ENCODE results near the gene ERI3. TPM values are rescaled to one million over a fixed set of nuclear protein-coding genes. Genes with fewer than 3 reads are reported as not detected.
A peak's percentile ranks its signal among the peaks of the same experiment; 100 is the strongest.

Gene ERI3, protein sequence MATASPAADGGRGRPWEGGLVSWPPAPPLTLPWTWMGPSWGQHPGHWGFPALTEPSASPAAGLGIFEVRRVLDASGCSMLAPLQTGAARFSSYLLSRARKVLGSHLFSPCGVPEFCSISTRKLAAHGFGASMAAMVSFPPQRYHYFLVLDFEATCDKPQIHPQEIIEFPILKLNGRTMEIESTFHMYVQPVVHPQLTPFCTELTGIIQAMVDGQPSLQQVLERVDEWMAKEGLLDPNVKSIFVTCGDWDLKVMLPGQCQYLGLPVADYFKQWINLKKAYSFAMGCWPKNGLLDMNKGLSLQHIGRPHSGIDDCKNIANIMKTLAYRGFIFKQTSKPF
- total RNA-seq, result 10 to 100 TPM; 33.2 to 36.0 TPM

- H3K4me3 Mint-ChIP-seq, result peak within 1 kb of the TSS; percentile 84
- DNase-seq (ENCODE audit: low spot score) (peak; percentile 97), ATAC-seq (peak; percentile 100)
- H3K9me3 Mint-ChIP-seq, result no peaks in the 10 kb centered on the region
- H3K4me1 Mint-ChIP-seq (ENCODE audit: low read depth in 2 of 2), result peaks cover 23 to 25% of the 10 kb centered on the region in 2 donors
- no peaks in the 10 kb centered on the region for H3K36me3 Mint-ChIP-seq
- no peaks in the 10 kb centered on the region for H3K27me3 Mint-ChIP-seq
- peak within 1 kb of the TSS; percentile 39 to 89 for H3K27ac Mint-ChIP-seq
These were observed at the start of gene ERI3 for GRCh38 chr1:44354840-44355581. TSS of gene ERI3 (minus strand) at chr1:44355257. CDS start at chr1:44355026, 231 bp downstream.

DNA sequence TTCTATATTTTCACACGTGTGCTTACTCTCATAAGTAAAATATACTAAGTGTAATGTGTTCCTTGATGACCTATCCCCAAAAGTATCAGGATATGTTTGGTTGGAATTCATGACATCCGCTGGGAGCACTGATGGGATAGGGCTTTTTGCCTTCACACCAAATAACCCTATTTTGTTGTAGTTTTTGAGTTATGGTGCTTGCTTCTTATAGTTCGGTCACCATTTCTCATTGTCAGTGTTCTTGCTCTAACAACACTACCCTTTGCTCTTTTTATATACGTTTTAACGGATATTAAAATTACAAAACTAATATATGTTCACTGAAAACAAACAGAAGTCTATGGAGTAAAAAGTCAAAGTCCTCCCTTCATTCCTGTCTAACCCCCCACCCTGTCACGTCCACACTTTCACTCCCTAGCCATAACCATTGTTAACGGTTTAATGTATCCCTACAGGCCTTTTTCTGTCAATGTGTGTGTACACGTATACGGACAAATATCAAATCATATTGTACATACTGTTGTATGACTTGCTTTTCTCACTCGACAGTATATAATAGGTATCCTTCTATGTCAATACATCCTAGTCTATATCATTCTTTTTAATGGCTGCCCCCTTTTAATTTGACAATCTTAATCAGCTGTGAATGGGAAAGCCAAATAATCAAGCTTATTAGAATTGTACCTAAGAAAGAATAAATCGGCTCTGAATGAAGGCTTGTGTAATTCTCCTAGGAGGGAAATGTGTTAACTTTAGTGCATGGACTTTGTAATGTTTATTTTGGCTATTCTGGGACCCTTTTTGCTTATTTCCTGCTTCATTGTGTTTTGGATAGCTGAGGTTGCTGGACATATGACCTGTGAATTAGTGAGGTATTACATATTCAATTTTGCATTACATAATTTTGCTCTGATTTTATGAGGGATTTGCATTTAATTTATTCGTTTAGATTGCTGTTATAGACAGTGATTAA lies 46.5 kb upstream of the ERI3 start:
- Mint-ChIP-seq H3K27me3 (peaks cover 25 to 47% of the 10 kb centered on the region in 2 donors), H3K4me1 (ENCODE audit: low read depth in 2 of 2) (peaks cover 6 to 12% of the 10 kb centered on the region in 2 donors), H3K27ac (no peak overlapping the region), H3K4me3 (no peak overlapping the region), H3K9me3 (no peaks in the 10 kb centered on the region), H3K36me3 (no peaks in the 10 kb centered on the region)
- DNase-seq (ENCODE audit: low spot score), result no peak
- ATAC-seq, result no peak

DNA sequence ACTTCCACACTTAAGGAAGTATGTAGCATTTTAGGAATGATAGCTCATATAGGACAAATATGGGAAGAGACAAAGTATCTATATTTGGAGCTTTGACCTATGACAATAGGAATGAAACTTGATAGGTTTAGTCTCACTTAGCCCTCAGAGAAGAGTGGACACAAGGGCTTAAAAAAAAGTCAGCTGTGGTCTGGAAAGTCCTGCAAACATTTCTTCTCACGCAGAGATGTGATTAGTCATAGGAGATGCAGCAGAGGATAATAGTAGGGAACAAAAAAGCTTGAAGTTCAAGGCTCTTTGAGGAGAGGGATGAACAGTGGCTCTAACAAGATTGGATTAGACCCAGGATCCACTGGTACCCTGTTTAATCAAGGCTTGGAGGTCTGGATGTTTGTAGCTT lies 35.2 kb upstream of the ERI3 start:
- Mint-ChIP-seq H3K4me3 (no peak overlapping the region), H3K4me1 (ENCODE audit: low read depth in 2 of 2) (no peaks in the 10 kb centered on the region), H3K27me3 (peaks cover 6 to 24% of the 10 kb centered on the region in 2 donors), H3K36me3 (no peaks in the 10 kb centered on the region), H3K27ac (no peak overlapping the region), H3K9me3 (no peaks in the 10 kb centered on the region)
- DNase-seq (ENCODE audit: low spot score) (no peak), ATAC-seq (no peak)

- H3K4me3 Mint-ChIP-seq, result no peak overlapping the region
- H3K36me3 Mint-ChIP-seq, result no peaks in the 10 kb centered on the region
- no peaks in the 10 kb centered on the region for H3K9me3 Mint-ChIP-seq
- ATAC-seq (no peak), DNase-seq (ENCODE audit: low spot score) (no peak)
- peaks cover 3 to 18% of the 10 kb centered on the region in 2 donors for H3K27me3 Mint-ChIP-seq
- no peak overlapping the region for H3K27ac Mint-ChIP-seq
- no peaks in the 10 kb centered on the region for H3K4me1 Mint-ChIP-seq (ENCODE audit: low read depth in 2 of 2)
These were observed 34.4 kb upstream of the ERI3 start for GRCh38 chr1:44389437-44389836.

GRCh38 chr1:44388551-44388950 lies 33.5 kb upstream of the ERI3 start:
- Mint-ChIP-seq H3K9me3 (no peaks in the 10 kb centered on the region), H3K27me3 (peaks cover 0 to 13% of the 10 kb centered on the region in 2 donors), H3K4me1 (ENCODE audit: low read depth in 2 of 2) (no peaks in the 10 kb centered on the region), H3K27ac (no peak overlapping the region), H3K36me3 (no peaks in the 10 kb centered on the region), H3K4me3 (no peak overlapping the region)
- DNase-seq (ENCODE audit: low spot score), result no peak
- no peak for ATAC-seq

GRCh38 chr1:44380666-44381177 lies 25.7 kb upstream of the ERI3 start:
- no peaks in the 10 kb centered on the region for H3K4me1 Mint-ChIP-seq (ENCODE audit: low read depth in 2 of 2)
- no peaks in the 10 kb centered on the region for H3K36me3 Mint-ChIP-seq
- DNase-seq (ENCODE audit: low spot score) (no peak), ATAC-seq (peak in 1 of 2 donors; percentile 11)
- H3K4me3 Mint-ChIP-seq, result no peak overlapping the region
- no peaks in the 10 kb centered on the region for H3K27me3 Mint-ChIP-seq
- no peaks in the 10 kb centered on the region for H3K9me3 Mint-ChIP-seq
- no peak overlapping the region for H3K27ac Mint-ChIP-seq

DNA sequence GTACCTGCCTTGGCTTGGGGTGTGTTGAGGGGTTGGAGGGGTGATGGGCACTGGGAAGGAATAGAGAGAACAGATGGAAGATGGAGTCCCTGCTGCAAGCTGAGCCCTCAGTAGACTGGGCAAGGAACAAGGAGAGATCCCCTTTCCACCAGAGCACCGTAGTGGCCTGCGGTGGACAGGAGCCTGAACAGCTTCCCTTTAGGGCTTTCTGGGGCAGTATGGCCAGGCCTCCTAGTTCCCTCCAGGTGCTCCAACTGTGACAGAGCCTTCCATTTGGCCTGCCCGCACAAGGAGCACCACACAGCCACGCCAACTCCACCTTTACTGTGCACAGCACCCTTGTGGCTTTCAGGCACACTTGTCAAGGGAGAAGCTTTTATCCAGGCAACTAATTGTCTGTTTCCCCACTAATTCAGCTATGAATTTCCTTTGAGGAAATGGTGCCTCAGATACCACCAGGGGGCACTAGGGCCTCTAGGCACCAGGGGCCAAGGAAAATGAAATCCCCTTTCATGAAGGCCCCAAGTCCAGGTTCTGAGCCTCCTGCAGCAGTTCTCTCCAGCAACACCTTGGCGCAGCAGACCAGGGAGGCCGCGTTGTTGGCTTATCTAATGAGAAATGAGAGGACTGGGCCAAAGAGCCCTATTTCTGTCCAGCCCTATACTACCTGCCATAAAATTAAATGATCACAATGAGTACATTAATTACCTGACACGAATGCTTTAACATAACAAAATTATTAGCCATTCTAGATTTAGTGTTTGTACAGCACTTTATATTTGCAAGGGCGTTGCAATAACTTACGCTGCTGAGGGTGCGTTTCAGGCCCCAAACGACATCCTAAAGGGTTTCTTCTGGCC lies 23.1 kb upstream of the ERI3 start:
- H3K9me3 Mint-ChIP-seq, result no peaks in the 10 kb centered on the region

GRCh38 chr1:44375547-44375946 lies 20.5 kb upstream of the ERI3 start:
- Mint-ChIP-seq H3K9me3 (no peaks in the 10 kb centered on the region), H3K36me3 (no peaks in the 10 kb centered on the region), H3K27me3 (no peaks in the 10 kb centered on the region), H3K4me1 (ENCODE audit: low read depth in 2 of 2) (no peaks in the 10 kb centered on the region), H3K4me3 (no peak overlapping the region), H3K27ac (no peak overlapping the region)
- DNase-seq (ENCODE audit: low spot score), result no peak
- no peak for ATAC-seq

More for the DNA sequence above, 23.1 kb upstream of the ERI3 start:
- Mint-ChIP-seq H3K36me3 (no peaks in the 10 kb centered on the region), H3K4me3 (no peak overlapping the region), H3K27ac (no peak overlapping the region), H3K27me3 (no peaks in the 10 kb centered on the region), H3K4me1 (ENCODE audit: low read depth in 2 of 2) (no peaks in the 10 kb centered on the region)
- ATAC-seq (no peak), DNase-seq (ENCODE audit: low spot score) (peak; percentile 73)

- Mint-ChIP-seq H3K4me1 (ENCODE audit: low read depth in 2 of 2) (no peaks in the 10 kb centered on the region), H3K4me3 (no peak overlapping the region), H3K36me3 (no peaks in the 10 kb centered on the region), H3K9me3 (no peaks in the 10 kb centered on the region), H3K27me3 (peaks cover 9 to 19% of the 10 kb centered on the region in 2 donors), H3K27ac (no peak overlapping the region)
- DNase-seq (ENCODE audit: low spot score) (no peak), ATAC-seq (no peak)
These were observed 16.1 kb upstream of the ERI3 start for GRCh38 chr1:44371206-44371605.

- H3K4me3 Mint-ChIP-seq, result no peak overlapping the region
- H3K4me1 Mint-ChIP-seq (ENCODE audit: low read depth in 2 of 2), result no peaks in the 10 kb centered on the region
- H3K9me3 Mint-ChIP-seq, result no peaks in the 10 kb centered on the region
- no peak for ATAC-seq
- DNase-seq (ENCODE audit: low spot score), result no peak
- H3K36me3 Mint-ChIP-seq, result no peaks in the 10 kb centered on the region
- peaks cover 9 to 19% of the 10 kb centered on the region in 2 donors for H3K27me3 Mint-ChIP-seq
- no peak overlapping the region for H3K27ac Mint-ChIP-seq
These were observed 13.6 kb upstream of the ERI3 start for GRCh38 chr1:44368471-44369151.

GRCh38 chr1:44367944-44368343 lies 12.9 kb upstream of the ERI3 start:
- no peak overlapping the region for H3K27ac Mint-ChIP-seq
- no peak for DNase-seq (ENCODE audit: low spot score)
- no peak overlapping the region for H3K4me3 Mint-ChIP-seq
- H3K27me3 Mint-ChIP-seq, result peaks cover 9 to 25% of the 10 kb centered on the region in 2 donors
- H3K36me3 Mint-ChIP-seq, result no peaks in the 10 kb centered on the region
- no peak for ATAC-seq
- H3K4me1 Mint-ChIP-seq (ENCODE audit: low read depth in 2 of 2), result no peaks in the 10 kb centered on the region
- H3K9me3 Mint-ChIP-seq, result no peaks in the 10 kb centered on the region

- no peak for DNase-seq (ENCODE audit: low spot score)
- no peak for ATAC-seq
- no peaks in the 10 kb centered on the region for H3K4me1 Mint-ChIP-seq (ENCODE audit: low read depth in 2 of 2)
- H3K9me3 Mint-ChIP-seq, result no peaks in the 10 kb centered on the region
- H3K36me3 Mint-ChIP-seq, result no peaks in the 10 kb centered on the region
- H3K27me3 Mint-ChIP-seq, result peaks cover 9 to 30% of the 10 kb centered on the region in 2 donors
- no peak overlapping the region for H3K4me3 Mint-ChIP-seq
- H3K27ac Mint-ChIP-seq, result no peak overlapping the region
These were observed 11.4 kb upstream of the ERI3 start for GRCh38 chr1:44366371-44366975.
